Measurements from ENCODE around the gene ERBB2.

ERBB2 gene

GRCh38 chr17:39705786-39706348 is 6.0 kb downstream of the ERBB2 start:
- no peaks in the 10 kb centered on the region for H3K9me2 ChIP-seq (replicated peaks; ENCODE audit: low read depth, low read length)
- peaks cover 16% of the 10 kb centered on the region for H3K4me1 ChIP-seq (ENCODE audit: insufficient read depth, low read length, poor library complexity, severe bottlenecking)
- no peak overlapping the region for H2AFZ ChIP-seq (ENCODE audit: low read length)
- no peak for TF ChIP-seq CTCF (conservative IDR thresholded peaks at IDR 0.05; ENCODE audit: low read length)
- no peak for TF ChIP-seq EZH2phosphoT487 (IDR thresholded peaks at IDR 0.05; ENCODE audit: borderline replicate concordance)
- H3K4me3 ChIP-seq (ENCODE audit: low read length, poor library complexity, severe bottlenecking) = no peak overlapping the region
- no peak overlapping the region for H3K4me2 ChIP-seq (ENCODE audit: low read depth, low read length, poor library complexity, severe bottlenecking)
- H3K9ac ChIP-seq (ENCODE audit: low read depth, low read length, poor library complexity, severe bottlenecking) = no peak overlapping the region
- no peaks in the 10 kb centered on the region for H4K20me1 ChIP-seq (ENCODE audit: insufficient read depth, low read length, poor library complexity, severe bottlenecking)
- H3K79me2 ChIP-seq (ENCODE audit: insufficient read depth, low read length) = no peaks in the 10 kb centered on the region
- H3F3A ChIP-seq (ENCODE audit: low read depth) = no peaks in the 10 kb centered on the region
- no peaks in the 10 kb centered on the region for H3K36me3 ChIP-seq (ENCODE audit: insufficient read depth, low read length)
- no peaks in the 10 kb centered on the region for H3K27me3 ChIP-seq (ENCODE audit: insufficient read depth, low read length, poor library complexity, severe bottlenecking)
- no peaks in the 10 kb centered on the region for H3K9me3 ChIP-seq (ENCODE audit: insufficient read depth, low read depth, low read length)

DNA sequence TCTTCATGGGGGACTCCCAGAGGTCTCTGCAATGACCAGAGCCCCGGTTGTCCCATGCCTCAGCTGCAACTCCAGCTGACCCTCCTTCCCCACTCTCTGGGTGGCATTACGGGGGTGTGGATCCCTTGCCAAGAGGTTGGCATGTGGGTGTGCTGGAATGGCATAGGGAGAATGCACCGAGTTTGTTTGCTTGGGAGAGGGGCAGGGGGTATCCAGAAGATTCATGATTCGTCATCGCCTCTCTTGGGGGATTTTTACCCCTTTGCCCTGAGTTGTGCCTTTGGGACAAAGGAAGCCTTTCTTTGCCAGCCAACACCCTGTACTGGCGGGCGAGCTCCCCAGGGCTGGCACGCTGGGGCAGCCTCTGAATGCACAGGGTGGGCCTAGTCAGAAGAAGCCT is 6.5 kb downstream of the ERBB2 start:
- H3K27me3 ChIP-seq (ENCODE audit: insufficient read depth, low read length, poor library complexity, severe bottlenecking) = no peaks in the 10 kb centered on the region
- H4K20me1 ChIP-seq (ENCODE audit: insufficient read depth, low read length, poor library complexity, severe bottlenecking) = no peaks in the 10 kb centered on the region
- H3K4me2 ChIP-seq (ENCODE audit: low read depth, low read length, poor library complexity, severe bottlenecking) = no peak overlapping the region
- TF ChIP-seq CTCF (conservative IDR thresholded peaks at IDR 0.05; ENCODE audit: low read length) (no peak), EZH2phosphoT487 (IDR thresholded peaks at IDR 0.05; ENCODE audit: borderline replicate concordance) (no peak)
- no peaks in the 10 kb centered on the region for H3K36me3 ChIP-seq (ENCODE audit: insufficient read depth, low read length)
- H3K9me3 ChIP-seq (ENCODE audit: insufficient read depth, low read depth, low read length) = no peaks in the 10 kb centered on the region
- H3K4me3 ChIP-seq (ENCODE audit: low read length, poor library complexity, severe bottlenecking) = no peak overlapping the region
- H3K9ac ChIP-seq (ENCODE audit: low read depth, low read length, poor library complexity, severe bottlenecking) = no peak overlapping the region
- no peaks in the 10 kb centered on the region for H3K79me2 ChIP-seq (ENCODE audit: insufficient read depth, low read length)
- no peak overlapping the region for H2AFZ ChIP-seq (ENCODE audit: low read length)
- H3K4me1 ChIP-seq (ENCODE audit: insufficient read depth, low read length, poor library complexity, severe bottlenecking) = peaks cover 16% of the 10 kb centered on the region
- no peaks in the 10 kb centered on the region for H3F3A ChIP-seq (ENCODE audit: low read depth)
- H3K9me2 ChIP-seq (replicated peaks; ENCODE audit: low read depth, low read length) = no peaks in the 10 kb centered on the region

- H3K9me2 ChIP-seq (replicated peaks; ENCODE audit: low read depth, low read length) = no peaks in the 10 kb centered on the region
- TF ChIP-seq EZH2phosphoT487 (IDR thresholded peaks at IDR 0.05; ENCODE audit: borderline replicate concordance) = no peak
- no peak for TF ChIP-seq CTCF (conservative IDR thresholded peaks at IDR 0.05; ENCODE audit: low read length)
- no peaks in the 10 kb centered on the region for H3K36me3 ChIP-seq (ENCODE audit: insufficient read depth, low read length)
- no peaks in the 10 kb centered on the region for H3K27me3 ChIP-seq (ENCODE audit: insufficient read depth, low read length, poor library complexity, severe bottlenecking)
- no peak overlapping the region for H2AFZ ChIP-seq (ENCODE audit: low read length)
- no peak overlapping the region for H3K4me3 ChIP-seq (ENCODE audit: low read length, poor library complexity, severe bottlenecking)
- H3K9me3 ChIP-seq (ENCODE audit: insufficient read depth, low read depth, low read length) = no peaks in the 10 kb centered on the region
- no peak overlapping the region for H3K9ac ChIP-seq (ENCODE audit: low read depth, low read length, poor library complexity, severe bottlenecking)
- peaks cover 16% of the 10 kb centered on the region for H3K4me1 ChIP-seq (ENCODE audit: insufficient read depth, low read length, poor library complexity, severe bottlenecking)
- H3K79me2 ChIP-seq (ENCODE audit: insufficient read depth, low read length) = no peaks in the 10 kb centered on the region
- no peaks in the 10 kb centered on the region for H4K20me1 ChIP-seq (ENCODE audit: insufficient read depth, low read length, poor library complexity, severe bottlenecking)
- no peak overlapping the region for H3K4me2 ChIP-seq (ENCODE audit: low read depth, low read length, poor library complexity, severe bottlenecking)
- H3F3A ChIP-seq (ENCODE audit: low read depth) = no peaks in the 10 kb centered on the region
Measured at GRCh38 chr17:39706921-39707337, 7.1 kb downstream of the ERBB2 start.
